GM12878 (cell line): Measurements from ENCODE around the gene TRPM3.

Experiments
- CBFB ChIP-seq: IDR thresholded peaks from 2 replicates; pipeline ENCODE4 v1.6.1; 2016; ENCODE audit warnings: antibody characterized with exemption, low read depth
- EZH2 ChIP-seq: IDR thresholded peaks from 2 replicates; pipeline ENCODE4 v1.6.1; 2012; ENCODE audit warnings: low read depth, mild to moderate bottlenecking, control low read depth, inconsistent platforms, low read length, borderline replicate concordance; ENCODE audit not compliant: control insufficient read depth
- FOXM1 ChIP-seq: IDR thresholded peaks from 2 replicates; pipeline ENCODE4 v1.6.1; 2012; ENCODE audit warnings: low read depth, mild to moderate bottlenecking, inconsistent platforms, low read length, moderate library complexity
- LARP7 ChIP-seq: fragments of 450-650 bp; IDR thresholded peaks from 2 replicates; pipeline ENCODE4 v1.6.1; 2017; ENCODE audit warnings: mild to moderate bottlenecking
- POLR2A ChIP-seq: IDR thresholded peaks from 2 replicates; pipeline ENCODE4 v1.6.1; 2011; ENCODE audit warnings: low read depth, mild to moderate bottlenecking, low read length
- ZNF274 ChIP-seq: IDR thresholded peaks from one replicate; pipeline ENCODE4 v1.8.0; 2011; ENCODE audit not compliant: insufficient read length, insufficient read depth
- TF ChIP-seq, protein P1 (sequence below), 3 experiments: IDR thresholded peaks in 2 of 3; conservative IDR thresholded peaks in 1 of 3; 2 replicates each; pipeline ENCODE4 v1.5.1; 2011; ENCODE audit warnings: low read depth in 3 of 3, low read length in 3 of 3, mild to moderate bottlenecking in 3 of 3, control low read depth in 2 of 3, moderate library complexity in 2 of 3, inconsistent platforms in 1 of 3, mixed read lengths in 1 of 3; ENCODE audit not compliant: control insufficient read depth in 2 of 3, insufficient read depth in 1 of 3; ENCODE audit errors: extremely low read depth in 1 of 3
- TF ChIP-seq, protein P2 (sequence below): fragments of 450-650 bp; formaldehyde crosslinking; IDR thresholded peaks from 2 replicates; pipeline ENCODE4 v1.4.0; 2020; ENCODE audit warnings: mild to moderate bottlenecking, moderate library complexity
- TF ChIP-seq, protein P3 (sequence below): IDR thresholded peaks from 2 replicates; pipeline ENCODE4 v1.6.1; 2012; ENCODE audit warnings: mild to moderate bottlenecking, low read depth, low read length

DNA sequence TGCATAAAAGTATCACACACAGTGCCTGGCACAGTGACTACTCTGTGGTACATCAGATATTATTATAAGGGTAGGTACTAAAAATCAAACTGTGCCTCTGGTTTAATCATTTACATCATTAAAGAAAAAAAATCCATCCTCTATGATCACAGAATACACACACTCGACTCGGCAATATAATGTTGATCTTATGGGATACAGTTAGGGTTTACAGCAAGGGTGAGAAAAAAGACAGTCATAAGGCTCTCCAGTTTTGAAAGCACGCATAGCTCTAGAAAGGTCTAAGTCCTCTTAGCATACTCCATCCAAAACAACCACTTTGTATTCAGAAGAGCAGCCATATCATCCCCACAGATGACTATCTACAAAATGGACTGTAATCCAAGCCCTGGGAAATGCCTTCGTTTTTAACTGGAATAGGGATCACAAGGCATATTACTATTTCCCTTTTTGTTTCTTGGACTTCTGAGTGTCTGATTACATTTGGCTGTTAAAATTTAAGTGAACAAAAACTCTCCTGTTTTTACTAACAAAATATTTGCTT, 26.6 kb downstream of the TRPM3 start:
- TF ChIP-seq, protein P1, sequence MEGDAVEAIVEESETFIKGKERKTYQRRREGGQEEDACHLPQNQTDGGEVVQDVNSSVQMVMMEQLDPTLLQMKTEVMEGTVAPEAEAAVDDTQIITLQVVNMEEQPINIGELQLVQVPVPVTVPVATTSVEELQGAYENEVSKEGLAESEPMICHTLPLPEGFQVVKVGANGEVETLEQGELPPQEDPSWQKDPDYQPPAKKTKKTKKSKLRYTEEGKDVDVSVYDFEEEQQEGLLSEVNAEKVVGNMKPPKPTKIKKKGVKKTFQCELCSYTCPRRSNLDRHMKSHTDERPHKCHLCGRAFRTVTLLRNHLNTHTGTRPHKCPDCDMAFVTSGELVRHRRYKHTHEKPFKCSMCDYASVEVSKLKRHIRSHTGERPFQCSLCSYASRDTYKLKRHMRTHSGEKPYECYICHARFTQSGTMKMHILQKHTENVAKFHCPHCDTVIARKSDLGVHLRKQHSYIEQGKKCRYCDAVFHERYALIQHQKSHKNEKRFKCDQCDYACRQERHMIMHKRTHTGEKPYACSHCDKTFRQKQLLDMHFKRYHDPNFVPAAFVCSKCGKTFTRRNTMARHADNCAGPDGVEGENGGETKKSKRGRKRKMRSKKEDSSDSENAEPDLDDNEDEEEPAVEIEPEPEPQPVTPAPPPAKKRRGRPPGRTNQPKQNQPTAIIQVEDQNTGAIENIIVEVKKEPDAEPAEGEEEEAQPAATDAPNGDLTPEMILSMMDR (IDR thresholded peaks at IDR 0.05 in 2 of 3, conservative IDR thresholded peaks at IDR 0.05 in 1 of 3; ENCODE audit: control insufficient read depth in 2 of 3, extremely low read depth in 1 of 3, insufficient read depth in 1 of 3, low read depth in 3 of 3, low read length in 3 of 3) = no peak
- no peak for TF ChIP-seq ZNF274
- no peak for TF ChIP-seq FOXM1
- no peak for TF ChIP-seq CBFB
- TF ChIP-seq LARP7 = no peak
- TF ChIP-seq, protein P2, sequence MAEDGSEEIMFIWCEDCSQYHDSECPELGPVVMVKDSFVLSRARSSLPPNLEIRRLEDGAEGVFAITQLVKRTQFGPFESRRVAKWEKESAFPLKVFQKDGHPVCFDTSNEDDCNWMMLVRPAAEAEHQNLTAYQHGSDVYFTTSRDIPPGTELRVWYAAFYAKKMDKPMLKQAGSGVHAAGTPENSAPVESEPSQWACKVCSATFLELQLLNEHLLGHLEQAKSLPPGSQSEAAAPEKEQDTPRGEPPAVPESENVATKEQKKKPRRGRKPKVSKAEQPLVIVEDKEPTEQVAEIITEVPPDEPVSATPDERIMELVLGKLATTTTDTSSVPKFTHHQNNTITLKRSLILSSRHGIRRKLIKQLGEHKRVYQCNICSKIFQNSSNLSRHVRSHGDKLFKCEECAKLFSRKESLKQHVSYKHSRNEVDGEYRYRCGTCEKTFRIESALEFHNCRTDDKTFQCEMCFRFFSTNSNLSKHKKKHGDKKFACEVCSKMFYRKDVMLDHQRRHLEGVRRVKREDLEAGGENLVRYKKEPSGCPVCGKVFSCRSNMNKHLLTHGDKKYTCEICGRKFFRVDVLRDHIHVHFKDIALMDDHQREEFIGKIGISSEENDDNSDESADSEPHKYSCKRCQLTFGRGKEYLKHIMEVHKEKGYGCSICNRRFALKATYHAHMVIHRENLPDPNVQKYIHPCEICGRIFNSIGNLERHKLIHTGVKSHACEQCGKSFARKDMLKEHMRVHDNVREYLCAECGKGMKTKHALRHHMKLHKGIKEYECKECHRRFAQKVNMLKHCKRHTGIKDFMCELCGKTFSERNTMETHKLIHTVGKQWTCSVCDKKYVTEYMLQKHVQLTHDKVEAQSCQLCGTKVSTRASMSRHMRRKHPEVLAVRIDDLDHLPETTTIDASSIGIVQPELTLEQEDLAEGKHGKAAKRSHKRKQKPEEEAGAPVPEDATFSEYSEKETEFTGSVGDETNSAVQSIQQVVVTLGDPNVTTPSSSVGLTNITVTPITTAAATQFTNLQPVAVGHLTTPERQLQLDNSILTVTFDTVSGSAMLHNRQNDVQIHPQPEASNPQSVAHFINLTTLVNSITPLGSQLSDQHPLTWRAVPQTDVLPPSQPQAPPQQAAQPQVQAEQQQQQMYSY (CRISPR knock-in tag) = no peak
- no peak for TF ChIP-seq POLR2A
- TF ChIP-seq, protein P3, sequence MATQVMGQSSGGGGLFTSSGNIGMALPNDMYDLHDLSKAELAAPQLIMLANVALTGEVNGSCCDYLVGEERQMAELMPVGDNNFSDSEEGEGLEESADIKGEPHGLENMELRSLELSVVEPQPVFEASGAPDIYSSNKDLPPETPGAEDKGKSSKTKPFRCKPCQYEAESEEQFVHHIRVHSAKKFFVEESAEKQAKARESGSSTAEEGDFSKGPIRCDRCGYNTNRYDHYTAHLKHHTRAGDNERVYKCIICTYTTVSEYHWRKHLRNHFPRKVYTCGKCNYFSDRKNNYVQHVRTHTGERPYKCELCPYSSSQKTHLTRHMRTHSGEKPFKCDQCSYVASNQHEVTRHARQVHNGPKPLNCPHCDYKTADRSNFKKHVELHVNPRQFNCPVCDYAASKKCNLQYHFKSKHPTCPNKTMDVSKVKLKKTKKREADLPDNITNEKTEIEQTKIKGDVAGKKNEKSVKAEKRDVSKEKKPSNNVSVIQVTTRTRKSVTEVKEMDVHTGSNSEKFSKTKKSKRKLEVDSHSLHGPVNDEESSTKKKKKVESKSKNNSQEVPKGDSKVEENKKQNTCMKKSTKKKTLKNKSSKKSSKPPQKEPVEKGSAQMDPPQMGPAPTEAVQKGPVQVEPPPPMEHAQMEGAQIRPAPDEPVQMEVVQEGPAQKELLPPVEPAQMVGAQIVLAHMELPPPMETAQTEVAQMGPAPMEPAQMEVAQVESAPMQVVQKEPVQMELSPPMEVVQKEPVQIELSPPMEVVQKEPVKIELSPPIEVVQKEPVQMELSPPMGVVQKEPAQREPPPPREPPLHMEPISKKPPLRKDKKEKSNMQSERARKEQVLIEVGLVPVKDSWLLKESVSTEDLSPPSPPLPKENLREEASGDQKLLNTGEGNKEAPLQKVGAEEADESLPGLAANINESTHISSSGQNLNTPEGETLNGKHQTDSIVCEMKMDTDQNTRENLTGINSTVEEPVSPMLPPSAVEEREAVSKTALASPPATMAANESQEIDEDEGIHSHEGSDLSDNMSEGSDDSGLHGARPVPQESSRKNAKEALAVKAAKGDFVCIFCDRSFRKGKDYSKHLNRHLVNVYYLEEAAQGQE = no peak
- no peak for TF ChIP-seq EZH2
